Measurements from ENCODE around the gene TAL1. TPM values are rescaled to one million over a fixed set of nuclear protein-coding genes. Genes with fewer than 3 reads are reported as not detected.

Gene TAL1
- total RNA-seq, 1 experiment from 2014 or later, result not detected

DNA sequence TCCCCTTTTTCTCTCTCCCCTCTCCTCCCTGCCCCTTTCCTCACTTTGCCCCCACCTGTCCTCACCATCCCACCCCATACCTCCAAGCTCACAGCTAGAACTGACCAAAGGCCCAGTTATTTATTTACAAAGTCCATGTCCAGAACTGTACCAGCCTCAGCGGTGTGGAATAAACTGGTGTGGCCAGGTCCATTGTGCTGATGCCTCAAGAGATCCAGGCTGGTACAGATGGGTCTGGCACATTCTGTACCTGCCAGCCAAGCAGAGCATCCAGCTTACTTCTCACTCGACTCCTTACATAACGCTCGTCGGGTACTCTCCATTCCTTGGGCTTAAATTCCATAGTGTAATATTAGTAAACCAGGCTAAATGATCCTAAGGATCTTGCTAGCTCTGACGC lies 54.0 kb downstream of the TAL1 start:
- no peak overlapping the region for H2BK15ac ChIP-seq (ENCODE audit: low read depth, low read length)
- no peak overlapping the region for H2BK5ac ChIP-seq (ENCODE audit: insufficient read length, low read length)
- no peak overlapping the region for H2BK120ac ChIP-seq (ENCODE audit: low read depth, low read length, poor library complexity, severe bottlenecking)
- no peaks in the 10 kb centered on the region for H3K9me3 ChIP-seq (ENCODE audit: control insufficient read depth, low read depth, low read length)
- no peaks in the 10 kb centered on the region for H3K79me2 ChIP-seq (ENCODE audit: insufficient read depth, low read length)
- no peak overlapping the region for H3K56ac ChIP-seq (ENCODE audit: insufficient read length, low read depth, low read length)
- no peak overlapping the region for H3K4ac ChIP-seq (ENCODE audit: low read depth, low read length)
- no peak overlapping the region for H2AFZ ChIP-seq (ENCODE audit: low read length)
- H2BK12ac ChIP-seq (ENCODE audit: insufficient read length, low read depth, low read length), result no peak overlapping the region
- no peak overlapping the region for H3K14ac ChIP-seq (ENCODE audit: insufficient read depth, low read length)
- H3K9ac ChIP-seq (ENCODE audit: extremely low read depth, insufficient read length, low read length), result no peak overlapping the region
- Mint-ChIP-seq H3K4me3 (no peak overlapping the region), H3K9me3 (no peaks in the 10 kb centered on the region), H3K27ac (no peak overlapping the region), H3K4me1 (peaks cover 20% of the 10 kb centered on the region in 2 experiments), H3K27me3 (ENCODE audit: low read depth) (peaks cover 47% of the 10 kb centered on the region), H3K36me3 (ENCODE audit: insufficient read depth in 1 of 3, low read depth in 3 of 3) (no peaks in the 10 kb centered on the region)
- no peak overlapping the region for H3K4me2 ChIP-seq (ENCODE audit: insufficient read depth, insufficient read length, low read length)
- no peak overlapping the region for H2BK20ac ChIP-seq (ENCODE audit: low read depth, low read length, poor library complexity, severe bottlenecking)
- H4K91ac ChIP-seq (ENCODE audit: insufficient read length, low read depth, low read length), result no peak overlapping the region
- H3K27ac ChIP-seq (ENCODE audit: insufficient read length, low read depth, low read length), result no peak overlapping the region
- no peaks in the 10 kb centered on the region for H4K20me1 ChIP-seq (ENCODE audit: control insufficient read depth, insufficient read depth, insufficient read length)
- no peak overlapping the region for H4K8ac ChIP-seq (replicated peaks; ENCODE audit: insufficient read length, low read depth, low read length)
- TF ChIP-seq, protein P1, sequence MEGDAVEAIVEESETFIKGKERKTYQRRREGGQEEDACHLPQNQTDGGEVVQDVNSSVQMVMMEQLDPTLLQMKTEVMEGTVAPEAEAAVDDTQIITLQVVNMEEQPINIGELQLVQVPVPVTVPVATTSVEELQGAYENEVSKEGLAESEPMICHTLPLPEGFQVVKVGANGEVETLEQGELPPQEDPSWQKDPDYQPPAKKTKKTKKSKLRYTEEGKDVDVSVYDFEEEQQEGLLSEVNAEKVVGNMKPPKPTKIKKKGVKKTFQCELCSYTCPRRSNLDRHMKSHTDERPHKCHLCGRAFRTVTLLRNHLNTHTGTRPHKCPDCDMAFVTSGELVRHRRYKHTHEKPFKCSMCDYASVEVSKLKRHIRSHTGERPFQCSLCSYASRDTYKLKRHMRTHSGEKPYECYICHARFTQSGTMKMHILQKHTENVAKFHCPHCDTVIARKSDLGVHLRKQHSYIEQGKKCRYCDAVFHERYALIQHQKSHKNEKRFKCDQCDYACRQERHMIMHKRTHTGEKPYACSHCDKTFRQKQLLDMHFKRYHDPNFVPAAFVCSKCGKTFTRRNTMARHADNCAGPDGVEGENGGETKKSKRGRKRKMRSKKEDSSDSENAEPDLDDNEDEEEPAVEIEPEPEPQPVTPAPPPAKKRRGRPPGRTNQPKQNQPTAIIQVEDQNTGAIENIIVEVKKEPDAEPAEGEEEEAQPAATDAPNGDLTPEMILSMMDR (conservative IDR thresholded peaks at IDR 0.05), result no peak
- peaks cover 4% of the 10 kb centered on the region; the same call in 1 of the 2 replicates for H3K27me3 ChIP-seq (ENCODE audit: insufficient read depth, low read length)
- no peaks in the 10 kb centered on the region for H3K79me1 ChIP-seq (ENCODE audit: insufficient read depth, low read depth, low read length, poor library complexity, severe bottlenecking)
- H4K5ac ChIP-seq (ENCODE audit: insufficient read length, low read depth, low read length), result no peak overlapping the region
- peaks cover 2% of the 10 kb centered on the region; the same call in 1 of the 2 replicates for H3K4me1 ChIP-seq (ENCODE audit: insufficient read depth, low read length)
- DNase-seq, result no peak
- H3K23ac ChIP-seq (ENCODE audit: insufficient read length, low read depth, low read length), result no peak overlapping the region
- no CpG with 5 or more reads among the region's 6 CpGs for WGBS (ENCODE audit: extremely low coverage, insufficient read length, low lambda C conversion rate)
- H2AK5ac ChIP-seq (ENCODE audit: insufficient read length, low read length), result no peak overlapping the region
- no peak overlapping the region for H3K18ac ChIP-seq (ENCODE audit: insufficient read length, low read depth, low read length)
- peaks cover 8% of the 10 kb centered on the region for H3K23me2 ChIP-seq (ENCODE audit: insufficient read length, low read depth, low read length, poor library complexity, severe bottlenecking)
- no peak overlapping the region for H3T11ph ChIP-seq (ENCODE audit: low read length)
